Skeletal muscle cell (primary cell): ENCODE data around the gene FNTB.

Experiments used
- DNase-seq: peaks from one replicate; pipeline ENCODE4 v3.0.0-alpha.2; 2010; ENCODE audit warnings: low read depth
- H3K4me3 ChIP-seq: 2 replicates; pipeline ENCODE4 v1.5.1; 2011; ENCODE audit warnings: low read depth, mild to moderate bottlenecking, control low read depth, low read length, moderate library complexity

FNTB gene

GRCh38 chr14:65041434-65041915 lies 54.8 kb downstream of the FNTB start:
- H3K4me3 ChIP-seq: no peak overlapping the region
- DNase-seq: no peak

GRCh38 chr14:65042296-65042695 lies 55.6 kb downstream of the FNTB start:
- no peak overlapping the region for H3K4me3 ChIP-seq
- no peak for DNase-seq

GRCh38 chr14:65042731-65043372 lies 56.2 kb downstream of the FNTB start:
- no peak for DNase-seq
- no peak overlapping the region for H3K4me3 ChIP-seq

GRCh38 chr14:65043893-65044595 lies 57.3 kb downstream of the FNTB start:
- H3K4me3 ChIP-seq: no peak overlapping the region
- no peak for DNase-seq

- DNase-seq: no peak
- no peak overlapping the region for H3K4me3 ChIP-seq
These were observed 57.9 kb downstream of the FNTB start for GRCh38 chr14:65044596-65044959.

GRCh38 chr14:65045006-65045405 lies 58.3 kb downstream of the FNTB start:
- no peak for DNase-seq
- H3K4me3 ChIP-seq: no peak overlapping the region

GRCh38 chr14:65045709-65046108 lies 59.0 kb downstream of the FNTB start:
- no peak overlapping the region for H3K4me3 ChIP-seq
- DNase-seq: no peak

- DNase-seq: no peak
- no peak overlapping the region for H3K4me3 ChIP-seq
These were observed 66.1 kb downstream of the FNTB start for GRCh38 chr14:65052832-65053231.

GRCh38 chr14:65053466-65053865 lies 66.8 kb downstream of the FNTB start:
- DNase-seq: no peak
- H3K4me3 ChIP-seq: no peak overlapping the region

GRCh38 chr14:65054471-65055085 lies 67.9 kb downstream of the FNTB start:
- no peak for DNase-seq
- no peak overlapping the region for H3K4me3 ChIP-seq

GRCh38 chr14:65057695-65058094 lies 71.0 kb downstream of the FNTB start:
- no peak overlapping the region for H3K4me3 ChIP-seq
- no peak for DNase-seq

GRCh38 chr14:65062096-65063075 lies 75.7 kb downstream of the FNTB start:
- H3K4me3 ChIP-seq: no peak overlapping the region
- DNase-seq: no peak

GRCh38 chr14:65065719-65066118 lies 79.0 kb downstream of the FNTB start:
- no peak for DNase-seq
- H3K4me3 ChIP-seq: no peak overlapping the region

GRCh38 chr14:65069874-65070413 lies 83.2 kb downstream of the FNTB start:
- no peak for DNase-seq
- no peak overlapping the region for H3K4me3 ChIP-seq

GRCh38 chr14:65070471-65070976 lies 83.8 kb downstream of the FNTB start:
- no peak overlapping the region for H3K4me3 ChIP-seq
- no peak for DNase-seq

GRCh38 chr14:65071544-65071943 lies 84.8 kb downstream of the FNTB start:
- DNase-seq: no peak
- no peak overlapping the region for H3K4me3 ChIP-seq

- DNase-seq: no peak
- H3K4me3 ChIP-seq: no peak overlapping the region
These were observed 85.6 kb downstream of the FNTB start for GRCh38 chr14:65072256-65072655.

- no peak for DNase-seq
- H3K4me3 ChIP-seq: no peak overlapping the region
These were observed 86.2 kb downstream of the FNTB start for GRCh38 chr14:65072937-65073336.

- no peak for DNase-seq
- H3K4me3 ChIP-seq: no peak overlapping the region
These were observed 87.0 kb downstream of the FNTB start for GRCh38 chr14:65073605-65074201.
